SH-SY5Y (cell line): Measurements from ENCODE around the gene SERTAD2.

Source experiments
- GATA2 ChIP-seq: IDR thresholded peaks from 2 replicates; pipeline ENCODE4 v1.6.1; 2011; ENCODE audit warnings: mild to moderate bottlenecking, low read depth, low read length
- GATA3 ChIP-seq: IDR thresholded peaks from 2 replicates; pipeline ENCODE4 v1.6.1; 2011; ENCODE audit warnings: low read depth, mild to moderate bottlenecking, low read length, moderate library complexity

- no peak for TF ChIP-seq GATA2
- no peak for TF ChIP-seq GATA3
Measured at GRCh38 chr2:64665709-64666108, 12.0 kb upstream of the SERTAD2 start.
